ENCODE data around the gene ADAMTS5. TPM values are rescaled to one million over a fixed set of nuclear protein-coding genes. Genes with fewer than 3 reads are reported as not detected.

ADAMTS5 gene
- total RNA-seq, 4 donors from 2014 or later: 13.5 to 29.3 (median 21.3) TPM

- H3K4me1 ChIP-seq: no peaks in the 10 kb centered on the region
- no peak for TF ChIP-seq POLR2A (IDR thresholded peaks at IDR 0.05)
- no peak for TF ChIP-seq CTCF (IDR thresholded peaks at IDR 0.05)
- no peak overlapping the region for H3K27ac ChIP-seq
- no peak overlapping the region for H3K4me3 ChIP-seq (replicated peaks in 1 of 3)
- intact Hi-C loops (cut with DNase I): no loop called here
- H3K36me3 ChIP-seq: no peaks in the 10 kb centered on the region
- H3K9me3 ChIP-seq: no peaks in the 10 kb centered on the region
- DNase-seq: no peak
- no peaks in the 10 kb centered on the region for H3K27me3 ChIP-seq
- WGBS, 2 donors: 69 to 77% methylated on average over 2 of the region's 2 CpGs
Measured at GRCh38 chr21:26973226-26973625, 6.3 kb upstream of the ADAMTS5 start.

- H3K4me3 ChIP-seq (replicated peaks in 1 of 3): no peak overlapping the region
- H3K36me3 ChIP-seq: no peaks in the 10 kb centered on the region
- TF ChIP-seq POLR2A (IDR thresholded peaks at IDR 0.05) (no peak), CTCF (IDR thresholded peaks at IDR 0.05) (no peak)
- peaks cover 0 to 4% of the 10 kb centered on the region in 2 donors for H3K4me1 ChIP-seq
- H3K27me3 ChIP-seq: no peaks in the 10 kb centered on the region
- H3K9me3 ChIP-seq: no peaks in the 10 kb centered on the region
- no peak for DNase-seq
- H3K27ac ChIP-seq: no peak overlapping the region
- intact Hi-C loops (cut with DNase I): no loop called here
- 63 to 95% methylated on average over 2 of the region's 2 CpGs for WGBS, 2 donors
Measured at GRCh38 chr21:26972192-26972591, 5.3 kb upstream of the ADAMTS5 start.

- Histone ChIP-seq H3K4me1 (peaks cover 3 to 5% of the 10 kb centered on the region in 2 donors), H3K4me3 (replicated peaks in 1 of 3) (no peak overlapping the region), H3K36me3 (no peaks in the 10 kb centered on the region), H3K27me3 (no peaks in the 10 kb centered on the region), H3K27ac (no peak overlapping the region), H3K9me3 (no peaks in the 10 kb centered on the region)
- no peak for DNase-seq
- 91 to 97% methylated on average over 6 of the region's 6 CpGs for WGBS, 2 donors
- TF ChIP-seq CTCF (IDR thresholded peaks at IDR 0.05) (no peak), POLR2A (IDR thresholded peaks at IDR 0.05) (no peak)
- intact Hi-C loops (cut with DNase I): loop anchor here (10.0 kb wide), 2 partner anchors 85 to 115 kb away; no protein-coding TSS in a partner anchor
Measured at GRCh38 chr21:26969971-26970725, 3.3 kb upstream of the ADAMTS5 start.

GRCh38 chr21:26966649-26967061, 233 bp downstream of the ADAMTS5 start:
- H3K27ac ChIP-seq: peak overlapping the region; percentile 81 to 89 (median 84)
- 0 to 1% methylated on average over 24 of the region's 24 CpGs for WGBS, 2 donors
- no peaks in the 10 kb centered on the region for H3K9me3 ChIP-seq
- peak overlapping the region in 2 of 3 donors; percentile 56 to 65 for H3K4me3 ChIP-seq (replicated peaks in 1 of 3)
- no peaks in the 10 kb centered on the region for H3K36me3 ChIP-seq
- DNase-seq: peak; percentile 37 to 48
- intact Hi-C loops (cut with DNase I): loop anchor here (10.0 kb wide), 2 partner anchors 82 to 112 kb away; no protein-coding TSS in a partner anchor
- H3K4me1 ChIP-seq: peaks cover 15 to 20% of the 10 kb centered on the region in 2 donors
- H3K27me3 ChIP-seq: no peaks in the 10 kb centered on the region
- TF ChIP-seq CTCF (IDR thresholded peaks at IDR 0.05) (no peak), POLR2A (IDR thresholded peaks at IDR 0.05) (no peak)

GRCh38 chr21:26965907-26966581, 844 bp downstream of the ADAMTS5 start:
- Histone ChIP-seq H3K4me1 (peaks cover 15 to 20% of the 10 kb centered on the region in 2 donors), H3K27ac (peak overlapping the region; percentile 81 to 89 (median 84)), H3K9me3 (no peaks in the 10 kb centered on the region), H3K36me3 (no peaks in the 10 kb centered on the region), H3K4me3 (replicated peaks in 1 of 3) (peak overlapping the region; percentile 43 to 65 (median 56)), H3K27me3 (no peaks in the 10 kb centered on the region)
- peak; percentile 76 to 81 for DNase-seq
- TF ChIP-seq POLR2A (IDR thresholded peaks at IDR 0.05) (no peak), CTCF (IDR thresholded peaks at IDR 0.05) (peak in 2 of 6 experiments; percentile 7 to 28)
- 1% methylated on average over 23 to 47 of the region's 66 CpGs for WGBS, 2 donors
- intact Hi-C loops (cut with DNase I): loop anchor here (10.0 kb wide), 2 partner anchors 81 to 111 kb away; no protein-coding TSS in a partner anchor

Measured in thyroid gland (tissue), 4 donors.